ENCODE results near the gene RRAS2.

DNA sequence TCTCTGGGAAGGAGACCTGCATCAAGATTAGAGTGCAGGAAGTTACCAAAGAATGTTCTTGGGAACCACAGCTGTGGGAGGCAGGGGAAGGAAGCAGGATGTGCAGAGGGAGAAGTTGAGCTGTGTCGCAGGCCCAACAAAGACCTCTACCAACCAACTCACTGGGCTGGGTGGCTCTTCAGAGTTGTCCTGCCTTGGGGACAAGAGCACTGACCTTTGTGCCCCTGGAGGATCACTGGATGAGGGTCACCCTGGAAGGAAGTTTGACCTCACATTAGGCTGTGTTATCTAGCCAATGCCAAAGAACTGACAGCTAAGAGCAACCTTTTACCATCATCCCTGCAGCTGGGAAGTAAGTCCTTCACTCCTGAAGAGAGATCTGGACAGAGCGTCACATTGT lies 130.6 kb downstream of the RRAS2 start:
- TF ChIP-seq, protein P1, sequence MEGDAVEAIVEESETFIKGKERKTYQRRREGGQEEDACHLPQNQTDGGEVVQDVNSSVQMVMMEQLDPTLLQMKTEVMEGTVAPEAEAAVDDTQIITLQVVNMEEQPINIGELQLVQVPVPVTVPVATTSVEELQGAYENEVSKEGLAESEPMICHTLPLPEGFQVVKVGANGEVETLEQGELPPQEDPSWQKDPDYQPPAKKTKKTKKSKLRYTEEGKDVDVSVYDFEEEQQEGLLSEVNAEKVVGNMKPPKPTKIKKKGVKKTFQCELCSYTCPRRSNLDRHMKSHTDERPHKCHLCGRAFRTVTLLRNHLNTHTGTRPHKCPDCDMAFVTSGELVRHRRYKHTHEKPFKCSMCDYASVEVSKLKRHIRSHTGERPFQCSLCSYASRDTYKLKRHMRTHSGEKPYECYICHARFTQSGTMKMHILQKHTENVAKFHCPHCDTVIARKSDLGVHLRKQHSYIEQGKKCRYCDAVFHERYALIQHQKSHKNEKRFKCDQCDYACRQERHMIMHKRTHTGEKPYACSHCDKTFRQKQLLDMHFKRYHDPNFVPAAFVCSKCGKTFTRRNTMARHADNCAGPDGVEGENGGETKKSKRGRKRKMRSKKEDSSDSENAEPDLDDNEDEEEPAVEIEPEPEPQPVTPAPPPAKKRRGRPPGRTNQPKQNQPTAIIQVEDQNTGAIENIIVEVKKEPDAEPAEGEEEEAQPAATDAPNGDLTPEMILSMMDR (conservative IDR thresholded peaks at IDR 0.05 in 1 of 2, IDR thresholded peaks at IDR 0.05 in 1 of 2; ENCODE audit: extremely low read depth in 1 of 2, insufficient read depth in 1 of 2, low read depth in 1 of 2, low read length in 2 of 2): no peak
- TF ChIP-seq EZH2 (IDR thresholded peaks at IDR 0.05; ENCODE audit: borderline replicate concordance, low read length): no peak
